Activated CD8-positive, alpha-beta T cell treated with anti-CD3 and anti-CD28 coated beads for 36 hours (primary cell): ENCODE data around the gene NANOS1. TPM values are rescaled to one million over a fixed set of nuclear protein-coding genes. Genes with fewer than 3 reads are reported as not detected.

Source experiments
- ATAC-seq: fragments of 200-7000 bp; cut with Tn5 transposase; one replicate; pipeline ENCODE4 v1.10.0; 2021; ENCODE audit warnings: mild to moderate bottlenecking, moderate library complexity
- CTCF ChIA-PET: fragments of 350-600 bp; sonication (Branson Sonifier 250); formaldehyde crosslinking; loops from one replicate; lab custom pipeline; 2021; ENCODE audit warnings: antibody characterized with exemption; lab: Charles Lee
- POLR2A ChIA-PET: fragments of 350-600 bp; sonication (Branson Sonifier 250); formaldehyde crosslinking; loops from one replicate; lab custom pipeline; 2021; ENCODE audit warnings: antibody characterized with exemption; lab: Charles Lee
- DNase-seq: peaks from one replicate; pipeline ENCODE4 v3.0.0-alpha.2; 2020
- H3K27ac Mint-ChIP-seq: one replicate; pipeline ENCODE4 v1.8.0; 2021; ENCODE audit warnings: mild to moderate bottlenecking, mixed read lengths
- H3K27me3 Mint-ChIP-seq: one replicate; pipeline ENCODE4 v1.8.0; 2021; ENCODE audit warnings: mixed read lengths
- H3K36me3 Mint-ChIP-seq: one replicate; pipeline ENCODE4 v1.8.0; 2021; ENCODE audit warnings: low read depth, mixed read lengths
- H3K4me1 Mint-ChIP-seq: one replicate; pipeline ENCODE4 v1.8.0; 2021; ENCODE audit warnings: low read depth, mixed read lengths
- H3K4me3 Mint-ChIP-seq: one replicate; pipeline ENCODE4 v1.8.0; 2021; ENCODE audit warnings: mild to moderate bottlenecking, moderate library complexity, mixed read lengths
- H3K9me3 Mint-ChIP-seq: one replicate; pipeline ENCODE4 v1.8.0; 2021; ENCODE audit warnings: mixed read lengths
- intact Hi-C: fragments of 100-400 bp; cut with micrococcal nuclease; formaldehyde crosslinking; loops from one replicate; pipeline ENCODE4 v1.10.0; 2022
- total RNA-seq, 2 experiments: library from RNA; stranded (reverse); gene quantifications; one replicate each; pipeline ENCODE4 v1.2.3, GENCODE V29; 2021
- TF ChIP-seq, protein P1 (sequence below): fragments of 200-600 bp; IDR thresholded peaks from one replicate; pipeline ENCODE4 v1.8.0; 2022; ENCODE audit warnings: antibody characterized with exemption, mild to moderate bottlenecking

The NANOS1 gene
- total RNA-seq, 2 experiments from 2014 or later, result 0.20 TPM; not detected in 1

DNA sequence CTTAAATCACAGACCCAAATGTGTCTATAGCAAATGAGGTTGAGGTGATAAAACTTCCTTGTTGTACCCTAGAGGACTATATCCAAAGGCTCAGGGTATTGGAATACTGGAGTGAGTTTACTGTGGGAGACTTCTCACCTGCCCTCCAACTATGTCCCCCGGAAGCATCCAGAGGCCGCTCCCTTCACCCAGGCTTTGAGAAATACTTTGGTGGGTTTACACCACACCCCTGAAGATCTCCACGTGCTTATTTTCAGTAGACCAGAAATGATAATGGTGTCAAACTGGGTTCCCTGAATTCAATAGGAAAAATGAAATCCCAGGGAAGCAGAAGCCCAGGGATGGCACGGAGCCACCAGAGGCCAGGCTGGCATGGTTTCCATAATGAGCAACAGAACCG is 31.3 kb upstream of the NANOS1 start:
- DNase-seq (no peak), ATAC-seq (no peak)
- H3K4me1 Mint-ChIP-seq, result no peaks in the 10 kb centered on the region
- H3K27ac Mint-ChIP-seq, result no peak overlapping the region
- H3K4me3 Mint-ChIP-seq, result no peak overlapping the region
- ChIA-PET POLR2A (no interaction called here), CTCF (no interaction called here)
- peaks cover 5% of the 10 kb centered on the region for H3K27me3 Mint-ChIP-seq
- no peaks in the 10 kb centered on the region for H3K36me3 Mint-ChIP-seq
- H3K9me3 Mint-ChIP-seq, result no peaks in the 10 kb centered on the region
- intact Hi-C loops, result no loop called here
- TF ChIP-seq, protein P1, sequence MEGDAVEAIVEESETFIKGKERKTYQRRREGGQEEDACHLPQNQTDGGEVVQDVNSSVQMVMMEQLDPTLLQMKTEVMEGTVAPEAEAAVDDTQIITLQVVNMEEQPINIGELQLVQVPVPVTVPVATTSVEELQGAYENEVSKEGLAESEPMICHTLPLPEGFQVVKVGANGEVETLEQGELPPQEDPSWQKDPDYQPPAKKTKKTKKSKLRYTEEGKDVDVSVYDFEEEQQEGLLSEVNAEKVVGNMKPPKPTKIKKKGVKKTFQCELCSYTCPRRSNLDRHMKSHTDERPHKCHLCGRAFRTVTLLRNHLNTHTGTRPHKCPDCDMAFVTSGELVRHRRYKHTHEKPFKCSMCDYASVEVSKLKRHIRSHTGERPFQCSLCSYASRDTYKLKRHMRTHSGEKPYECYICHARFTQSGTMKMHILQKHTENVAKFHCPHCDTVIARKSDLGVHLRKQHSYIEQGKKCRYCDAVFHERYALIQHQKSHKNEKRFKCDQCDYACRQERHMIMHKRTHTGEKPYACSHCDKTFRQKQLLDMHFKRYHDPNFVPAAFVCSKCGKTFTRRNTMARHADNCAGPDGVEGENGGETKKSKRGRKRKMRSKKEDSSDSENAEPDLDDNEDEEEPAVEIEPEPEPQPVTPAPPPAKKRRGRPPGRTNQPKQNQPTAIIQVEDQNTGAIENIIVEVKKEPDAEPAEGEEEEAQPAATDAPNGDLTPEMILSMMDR, result no peak

DNA sequence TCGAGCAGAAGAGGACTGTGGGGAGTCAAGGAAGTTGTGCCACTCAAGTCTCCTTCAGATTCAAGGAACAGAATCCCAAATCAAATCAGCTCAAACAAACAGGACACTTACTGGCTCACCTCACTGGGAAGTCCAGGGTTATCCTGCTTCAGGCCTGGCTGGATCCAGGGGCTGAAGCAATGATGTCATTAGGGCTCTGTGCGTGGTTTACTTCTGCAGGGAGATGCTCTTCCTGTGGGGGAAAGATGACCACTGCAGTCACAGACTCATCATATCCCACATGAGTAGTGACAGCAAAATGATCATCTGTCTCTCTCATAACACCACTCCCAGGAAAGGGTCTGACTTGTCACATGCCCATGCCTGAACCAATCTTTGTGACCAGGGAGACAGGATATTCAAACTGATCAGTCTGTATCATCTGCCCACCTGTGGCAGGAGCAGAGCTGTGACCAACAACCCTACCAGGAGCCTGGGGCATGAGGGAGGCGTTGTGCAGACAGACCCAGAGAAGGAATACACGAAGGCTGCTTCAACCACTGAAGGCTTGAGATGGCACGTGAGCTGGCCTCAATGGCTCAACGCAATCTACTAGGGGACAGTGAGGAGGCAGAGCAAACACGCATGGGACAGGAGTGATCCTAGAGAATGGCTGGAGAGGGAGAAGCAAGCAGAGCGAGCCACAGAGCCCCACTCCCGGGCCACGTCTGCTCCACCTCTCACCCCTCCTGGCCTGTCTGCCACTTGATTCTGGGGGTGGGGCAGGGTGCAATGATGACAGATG is 27.6 kb upstream of the NANOS1 start:
- TF ChIP-seq, protein P1, result no peak
- no peak for DNase-seq
- POLR2A ChIA-PET, result no interaction called here
- CTCF ChIA-PET, result interaction anchor here (1.8 kb wide), 1 partner anchor 8 kb away, joined by 4 read pairs; no protein-coding TSS in a partner anchor
- Mint-ChIP-seq H3K4me3 (no peak overlapping the region), H3K9me3 (no peaks in the 10 kb centered on the region), H3K27me3 (peaks cover 10% of the 10 kb centered on the region), H3K27ac (no peak overlapping the region), H3K4me1 (no peaks in the 10 kb centered on the region), H3K36me3 (no peaks in the 10 kb centered on the region)
- no peak for ATAC-seq
- intact Hi-C loops, result no loop called here

GRCh38 chr10:119003572-119004289 is 25.8 kb upstream of the NANOS1 start:
- Mint-ChIP-seq H3K27ac (no peak overlapping the region), H3K27me3 (peaks cover 9% of the 10 kb centered on the region), H3K36me3 (no peaks in the 10 kb centered on the region), H3K9me3 (no peaks in the 10 kb centered on the region), H3K4me1 (no peaks in the 10 kb centered on the region), H3K4me3 (no peak overlapping the region)
- CTCF ChIA-PET, result interaction anchor here (1.2 kb wide), 1 partner anchor 207 kb away, joined by 4 read pairs; no protein-coding TSS in a partner anchor
- intact Hi-C loops, result no loop called here
- no peak for ATAC-seq
- POLR2A ChIA-PET, result no interaction called here
- DNase-seq, result no peak
- TF ChIP-seq, protein P1, result no peak

DNA sequence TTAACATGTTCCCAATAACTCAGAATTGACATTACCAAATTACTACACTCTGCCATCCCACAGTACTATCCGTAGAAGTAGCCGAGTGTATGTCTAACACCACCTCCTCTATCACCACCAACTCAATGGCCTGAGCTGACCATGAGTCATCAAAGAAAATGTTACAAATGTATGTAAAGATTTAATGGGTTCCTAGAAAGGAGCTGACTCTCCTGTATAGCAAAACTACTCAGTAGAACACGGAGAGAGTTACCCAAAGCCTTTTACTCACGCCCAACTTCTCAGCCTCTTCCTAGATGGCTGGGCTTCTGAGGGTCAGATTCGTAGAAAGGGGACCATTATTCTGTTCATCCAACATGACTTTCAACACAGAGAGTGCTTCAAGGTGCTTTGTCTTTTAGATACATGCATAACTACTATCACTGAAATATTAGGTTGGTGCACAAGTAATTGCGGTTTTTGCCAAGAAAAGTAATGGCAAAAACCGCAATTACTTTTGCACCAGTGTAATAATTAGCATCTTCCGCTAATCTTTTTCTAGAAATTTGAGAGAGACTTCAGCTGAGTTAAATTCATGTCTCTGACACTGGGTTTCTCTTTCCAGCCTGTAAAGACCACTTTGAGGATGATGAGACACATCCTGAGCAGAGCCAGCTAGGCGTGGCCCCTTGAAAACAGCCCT is 24.0 kb upstream of the NANOS1 start:
- H3K27ac Mint-ChIP-seq, result no peak overlapping the region
- DNase-seq (no peak), ATAC-seq (no peak)
- H3K36me3 Mint-ChIP-seq, result no peaks in the 10 kb centered on the region
- POLR2A ChIA-PET, result no interaction called here
- no peak overlapping the region for H3K4me3 Mint-ChIP-seq
- intact Hi-C loops, result no loop called here
- H3K9me3 Mint-ChIP-seq, result no peaks in the 10 kb centered on the region
- TF ChIP-seq, protein P1, result no peak
- H3K4me1 Mint-ChIP-seq, result no peaks in the 10 kb centered on the region
- CTCF ChIA-PET, result no interaction called here
- H3K27me3 Mint-ChIP-seq, result peaks cover 9% of the 10 kb centered on the region
